HG02970 (cell line): Measurements from ENCODE around the gene SLC23A2.

Source experiments
- ATAC-seq: cut with Tn5 transposase; IDR thresholded peaks from one replicate; pipeline ENCODE4 v1.9.1; 2021; ENCODE audit warnings: mild to moderate bottlenecking, moderate library complexity, moderate number of reproducible peaks; ENCODE audit not compliant: unreplicated experiment, low FRiP score

Gene SLC23A2

DNA sequence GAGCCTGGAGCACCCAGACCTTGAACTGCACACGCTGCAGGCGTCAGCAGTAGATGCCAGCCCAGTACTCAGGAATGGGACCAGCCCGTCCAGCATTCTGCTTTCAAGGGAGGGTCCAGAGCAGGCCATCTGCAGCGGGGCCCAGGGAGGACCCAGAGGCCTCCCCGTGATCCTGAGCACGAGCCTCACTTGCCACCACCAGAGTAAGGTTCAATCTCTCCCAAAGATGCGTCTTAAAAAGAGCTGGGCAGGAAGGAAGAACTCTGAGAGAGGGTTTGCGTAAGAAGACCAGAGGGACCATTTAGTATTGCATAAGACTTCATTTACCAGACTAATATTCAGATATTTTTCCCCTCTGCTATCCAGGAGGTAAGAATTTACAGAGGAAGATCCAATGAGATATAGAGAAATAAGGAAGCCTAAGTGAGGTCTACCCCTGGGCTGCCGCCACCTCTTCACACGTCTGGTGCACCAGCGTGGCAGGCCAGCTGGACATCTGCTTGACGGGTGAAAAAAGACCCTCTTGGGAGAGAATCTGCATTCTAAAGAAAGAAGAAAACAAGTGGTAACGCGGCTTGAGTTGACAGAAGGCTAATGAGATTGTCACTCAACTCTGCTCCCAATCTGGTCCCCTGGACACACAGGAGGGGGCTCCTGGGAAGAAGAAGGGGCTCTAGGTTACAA is 172.3 kb downstream of the SLC23A2 start:
- no peak for ATAC-seq

DNA sequence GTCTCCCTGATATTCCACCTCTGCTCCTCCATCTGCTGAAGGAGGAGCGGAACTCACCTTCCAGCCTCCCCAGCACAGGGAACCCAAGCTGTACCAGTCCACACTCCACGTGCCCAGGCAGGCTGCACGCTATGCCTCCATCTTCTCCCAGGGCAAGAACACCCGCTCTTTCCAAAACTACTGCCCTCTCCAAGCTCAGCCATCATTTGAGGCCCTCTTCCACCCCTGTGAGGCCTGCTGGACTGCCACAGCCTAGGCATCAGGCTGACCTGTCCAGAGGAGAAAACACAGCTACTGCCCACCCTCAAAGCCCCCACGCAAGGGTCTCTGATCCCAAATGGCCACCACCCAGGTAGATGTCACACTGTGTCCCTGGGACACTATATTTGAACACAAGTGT is 179.7 kb downstream of the SLC23A2 start:
- no peak for ATAC-seq

DNA sequence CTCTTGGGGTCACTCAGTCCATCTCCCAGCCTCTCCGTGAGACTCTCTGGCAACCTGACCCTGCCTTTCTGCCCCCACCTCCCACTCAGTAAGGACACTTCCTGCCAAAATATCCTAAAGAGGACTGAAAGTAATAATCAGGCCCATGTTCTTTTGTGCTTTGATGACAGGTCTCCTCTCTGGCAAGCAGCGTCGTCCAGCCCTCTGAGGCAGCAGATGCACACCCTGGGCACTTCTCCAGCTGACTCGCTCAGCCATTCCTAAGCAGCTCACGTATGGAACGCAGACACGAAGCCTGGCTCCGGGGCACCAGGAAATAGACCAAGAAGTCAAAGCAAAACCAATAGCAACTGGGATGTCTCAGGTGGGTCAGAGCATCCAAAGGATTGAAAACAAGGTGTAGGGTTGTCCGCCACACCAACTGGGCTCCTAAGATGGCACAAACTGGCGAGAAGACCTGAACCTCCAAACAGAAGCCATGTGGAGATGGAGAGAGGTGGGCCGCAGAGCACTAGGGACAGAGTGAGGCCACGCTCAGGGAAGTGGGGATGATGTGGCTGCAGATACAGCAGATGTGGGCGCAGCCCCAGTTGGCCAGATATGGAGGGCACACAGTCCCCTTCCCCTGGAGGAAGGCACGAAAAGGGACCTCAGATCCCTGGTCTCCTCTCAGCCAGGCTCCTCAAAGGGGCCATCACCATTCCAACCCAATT is 180.3 kb downstream of the SLC23A2 start:
- ATAC-seq = no peak

DNA sequence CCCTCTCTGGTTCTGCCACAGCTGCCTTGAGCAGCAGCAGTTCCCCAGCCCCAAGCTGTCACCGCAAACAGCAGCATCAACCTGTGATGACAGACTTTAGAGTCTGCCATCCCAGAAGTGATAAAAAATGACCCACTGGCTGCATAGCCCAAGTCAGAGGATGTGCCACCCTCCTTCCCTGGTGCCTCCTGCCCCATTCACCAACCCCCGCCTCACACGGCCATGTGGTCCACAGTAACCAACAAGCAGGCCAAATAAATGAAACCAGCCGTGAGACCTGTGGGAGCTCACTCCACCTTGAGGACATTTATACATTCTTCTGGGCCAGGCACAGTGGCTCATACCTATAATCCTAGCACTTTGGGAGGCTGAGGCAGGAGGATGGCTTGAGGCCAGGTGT is 181.4 kb downstream of the SLC23A2 start:
- no peak for ATAC-seq

DNA sequence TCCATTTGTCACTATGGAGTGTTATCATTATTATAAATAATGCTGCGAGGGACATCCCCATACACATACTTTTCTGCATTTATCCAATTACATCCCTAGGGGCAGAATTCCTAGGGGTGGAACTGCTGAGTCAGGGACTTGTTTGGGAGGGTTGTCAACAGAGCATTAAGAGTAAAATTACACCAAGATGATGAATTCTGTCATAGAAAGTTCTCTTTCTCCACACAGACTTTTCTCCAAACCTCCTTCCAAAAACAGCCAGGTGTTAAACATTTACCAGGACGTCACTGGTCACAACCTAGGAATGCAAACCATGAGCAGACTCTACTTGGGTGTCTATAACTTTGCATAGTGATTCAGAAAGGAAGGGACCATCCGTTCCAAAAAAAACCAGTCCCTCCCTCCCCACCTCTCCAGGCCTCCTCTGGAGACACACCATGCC is 184.1 kb downstream of the SLC23A2 start:
- no peak for ATAC-seq

DNA sequence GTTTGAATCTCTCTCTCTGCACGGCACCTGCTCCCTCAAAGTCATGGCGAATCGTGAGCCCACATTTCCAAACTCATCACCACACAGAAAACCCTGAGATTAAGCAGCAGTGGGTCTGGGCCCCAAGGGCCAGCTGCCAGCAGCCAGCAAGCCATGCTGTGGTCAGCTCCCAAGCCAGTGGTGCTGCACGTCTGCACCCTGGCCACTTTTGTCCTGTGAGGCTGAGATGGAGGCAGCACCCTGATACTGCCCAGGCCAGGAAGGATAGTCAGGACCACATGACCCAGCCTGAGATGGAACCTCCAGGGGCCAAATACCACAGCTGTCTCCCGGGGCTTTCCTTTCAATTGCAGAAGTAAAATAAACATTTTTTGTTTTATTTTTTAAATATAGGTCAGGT is 185.7 kb downstream of the SLC23A2 start:
- ATAC-seq = no peak

DNA sequence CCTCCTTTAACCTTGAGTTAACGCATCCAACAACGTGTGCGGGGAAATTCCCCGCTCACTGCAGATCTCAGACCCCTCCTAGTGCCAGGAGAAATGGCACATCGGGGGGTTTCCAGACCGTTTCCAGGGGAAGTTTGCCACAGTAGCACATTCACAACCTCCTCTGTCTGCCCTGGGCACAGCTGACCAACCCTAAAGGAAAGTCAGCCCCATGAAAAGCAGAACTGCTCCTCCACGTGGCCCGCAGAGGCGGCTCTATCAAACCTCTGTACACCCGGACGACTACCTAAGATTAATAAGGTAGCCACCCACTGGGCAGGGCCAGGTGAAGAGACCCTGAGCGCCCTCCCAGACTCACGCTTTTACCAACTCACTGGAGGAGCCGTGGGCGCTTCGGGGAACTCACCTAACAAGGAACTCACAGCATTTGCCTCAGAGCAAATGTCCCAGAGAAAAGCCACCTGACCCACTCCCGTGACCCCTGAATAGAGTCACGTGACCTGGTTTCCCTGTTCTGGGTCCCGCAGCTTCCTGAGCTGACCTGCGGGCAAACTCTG is 186.5 kb downstream of the SLC23A2 start:
- ATAC-seq = peak; percentile 53

DNA sequence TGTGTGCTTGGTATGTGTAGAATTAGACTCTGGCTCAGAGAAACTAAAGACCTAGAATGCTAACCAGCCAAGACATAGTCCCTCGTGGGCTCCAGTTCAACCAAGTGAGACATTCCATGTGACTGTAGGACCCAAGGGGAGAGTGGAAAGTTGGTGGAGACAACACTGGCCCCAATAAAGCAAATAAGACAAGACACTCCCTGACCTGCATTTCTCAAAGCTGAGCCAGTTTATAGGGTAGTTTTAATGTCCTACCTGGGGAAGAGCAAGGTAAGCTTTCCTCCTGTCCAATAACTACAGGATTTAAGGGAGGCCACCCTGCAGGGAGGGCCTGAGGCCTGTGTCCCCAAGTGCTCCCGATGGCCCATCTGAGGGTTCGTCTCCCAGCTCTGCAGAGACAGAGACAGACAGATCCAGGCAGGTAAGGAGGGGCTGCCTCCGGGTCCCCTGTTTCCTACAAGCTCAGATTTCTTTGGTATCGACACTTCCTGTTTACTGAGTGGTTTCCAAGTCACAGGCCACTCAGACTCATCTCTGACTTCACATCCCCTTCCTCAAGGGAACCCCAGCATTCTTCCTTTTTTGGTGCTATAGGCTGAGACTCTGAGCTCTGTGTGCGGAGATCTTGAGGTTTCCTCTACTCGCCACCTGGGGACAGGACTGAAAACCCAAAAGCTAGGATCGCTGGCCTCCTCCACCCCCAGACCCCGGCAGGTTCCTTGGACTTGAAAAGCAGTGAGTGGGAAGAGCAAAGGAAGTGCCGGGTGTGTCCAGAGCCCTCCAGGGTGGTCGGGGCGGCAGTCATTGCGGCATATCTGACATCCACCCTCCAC is 187.2 kb downstream of the SLC23A2 start:
- ATAC-seq = peak; percentile 36

DNA sequence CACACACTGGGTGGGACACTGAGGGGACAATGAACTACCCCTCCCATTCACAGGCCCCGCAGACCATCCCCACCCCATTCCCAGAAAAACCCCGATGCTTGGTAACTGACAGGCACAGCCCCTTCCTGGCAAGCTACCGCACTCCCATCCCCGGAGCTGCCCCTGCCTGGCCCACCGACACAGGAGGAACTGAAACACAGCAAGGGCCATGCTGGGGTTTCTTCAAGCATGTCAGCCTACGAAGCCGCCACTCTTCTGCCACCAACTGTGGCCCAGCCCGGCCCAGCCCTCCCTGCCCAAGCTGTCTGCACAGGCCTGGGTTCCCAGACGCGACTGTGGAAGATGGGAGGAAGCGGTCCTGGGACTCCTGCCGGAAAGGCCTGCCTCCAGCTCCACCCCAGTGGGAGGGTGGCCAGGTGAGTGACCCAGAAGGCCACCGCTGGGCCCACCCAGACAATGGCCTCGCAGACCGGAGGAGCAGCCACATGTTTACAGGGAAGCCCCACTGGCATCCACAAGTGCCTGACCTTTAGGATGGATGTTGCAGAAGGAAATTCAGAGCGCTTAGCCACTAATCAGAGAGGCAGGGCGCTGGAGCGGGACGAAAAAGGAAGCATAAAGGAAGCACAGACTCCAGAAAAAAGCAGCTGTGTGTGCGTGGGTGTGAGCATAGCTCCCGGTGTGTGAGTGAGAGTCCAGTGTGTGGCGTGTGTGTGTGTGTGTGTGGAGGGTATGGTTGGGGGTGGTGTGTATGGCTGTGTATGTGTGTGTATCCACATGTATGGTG is 188.0 kb downstream of the SLC23A2 start:
- ATAC-seq = no peak

DNA sequence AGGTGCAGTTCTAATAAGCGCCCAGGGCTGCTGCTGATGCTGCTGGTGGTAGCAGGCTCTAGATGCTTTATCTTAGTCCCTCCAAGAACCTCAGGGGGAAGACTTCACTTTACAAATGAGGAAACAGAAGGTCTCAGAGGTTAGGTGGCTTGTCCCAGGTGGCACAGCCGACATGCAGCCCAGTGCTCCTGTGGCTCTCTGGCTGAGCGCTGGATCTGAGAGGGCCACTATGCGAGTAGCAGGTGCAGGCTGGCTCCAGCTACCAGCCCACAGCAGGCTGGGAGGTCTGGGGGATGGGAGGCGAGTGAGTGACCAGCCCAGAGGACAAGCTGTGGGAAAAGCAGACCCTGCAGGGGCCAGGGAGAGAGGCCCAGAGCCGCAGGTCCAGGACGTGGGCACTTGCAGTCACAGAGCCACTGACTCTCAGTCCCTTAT is 188.7 kb downstream of the SLC23A2 start:
- ATAC-seq = no peak

DNA sequence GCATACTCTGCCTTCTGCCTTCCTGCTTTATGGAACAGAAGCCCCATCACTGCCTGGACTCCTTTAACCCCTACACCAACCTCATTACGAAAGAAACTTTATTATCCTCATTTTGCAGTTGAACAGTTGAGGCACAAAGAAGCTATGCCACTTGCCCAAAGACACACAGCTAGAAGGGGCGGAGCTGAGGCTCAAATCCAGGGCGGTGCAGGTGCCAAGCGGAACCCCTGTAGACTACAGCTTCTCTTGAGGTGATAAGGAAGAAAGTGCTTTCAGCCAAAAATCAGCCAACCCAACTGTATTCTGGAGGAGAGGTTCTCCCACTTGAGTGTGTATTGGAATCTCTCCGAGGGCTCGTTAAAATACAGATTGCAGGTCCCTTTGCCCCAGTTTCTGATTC is 189.1 kb downstream of the SLC23A2 start:
- ATAC-seq = no peak

DNA sequence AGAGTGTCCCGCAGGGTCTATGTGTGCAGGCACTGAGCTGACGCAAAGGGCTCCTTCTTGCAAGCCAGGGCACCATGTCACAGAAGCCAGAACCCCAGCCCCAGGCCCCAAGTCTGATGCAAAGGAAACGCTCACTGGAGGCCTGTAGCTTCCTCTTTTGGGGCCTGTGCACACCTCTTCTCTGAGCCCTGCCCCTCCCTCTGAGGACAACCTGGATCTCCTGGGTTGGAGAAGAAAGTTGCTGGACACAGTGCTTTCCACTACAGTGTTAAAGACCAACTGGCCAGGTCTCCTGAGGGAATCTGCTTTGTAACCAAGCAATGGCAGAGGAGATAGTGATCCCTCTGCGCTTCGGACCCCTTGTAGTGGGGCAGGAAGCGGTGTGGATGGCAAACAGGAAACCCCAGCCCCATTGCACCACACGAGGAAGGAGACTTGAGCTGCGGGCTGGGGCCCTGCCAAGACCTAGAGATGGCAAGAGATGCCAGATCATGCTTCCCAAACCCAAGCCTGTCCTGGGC is 189.6 kb downstream of the SLC23A2 start:
- ATAC-seq = no peak

DNA sequence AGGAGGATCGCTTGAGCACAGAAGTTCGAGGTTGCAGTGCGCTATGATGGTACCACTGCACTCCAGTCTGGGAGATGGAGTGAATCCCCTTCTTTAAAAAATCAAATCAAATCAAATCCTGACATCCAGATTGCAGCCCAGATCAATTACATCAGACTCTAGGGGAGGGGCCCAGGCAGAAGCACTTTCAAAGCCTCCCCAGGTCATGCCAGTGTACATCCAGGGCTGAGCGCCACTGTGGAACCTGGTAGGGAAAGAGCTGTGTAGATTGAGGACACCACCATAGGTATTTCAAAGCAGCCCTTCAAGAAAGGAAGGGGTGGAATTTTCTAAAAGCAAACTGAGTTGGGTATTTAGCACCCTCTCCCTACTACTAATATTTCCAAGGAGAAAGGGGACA is 190.1 kb downstream of the SLC23A2 start:
- no peak for ATAC-seq

DNA sequence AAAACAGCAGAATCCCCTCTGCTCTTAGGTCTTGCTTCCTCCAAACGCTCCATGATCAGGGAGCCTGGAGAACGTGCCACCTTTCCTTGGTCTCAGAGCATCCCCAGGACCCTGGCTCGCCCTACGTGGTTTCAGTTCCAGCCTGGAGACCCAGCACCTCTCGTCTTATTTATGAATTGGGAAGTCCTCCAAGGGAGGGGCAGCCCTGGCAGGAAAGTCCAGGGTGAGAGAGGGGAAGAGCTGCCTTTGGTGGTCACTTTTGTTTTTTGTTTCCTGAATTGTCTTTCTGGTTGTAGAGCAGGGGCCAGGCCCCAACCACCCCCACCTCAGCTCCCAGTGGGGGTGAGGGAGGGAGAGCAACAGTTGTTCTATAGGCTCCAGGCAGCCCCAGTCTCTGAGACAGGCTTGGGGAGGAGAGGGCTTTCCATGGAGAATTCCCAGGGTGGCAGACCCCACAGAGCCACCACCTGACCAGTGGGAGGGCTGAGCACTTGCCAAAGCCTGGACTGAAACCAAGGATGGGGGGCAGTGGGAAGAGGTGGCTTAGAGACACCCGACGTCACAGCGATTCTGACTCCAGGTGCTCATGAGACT is 190.8 kb downstream of the SLC23A2 start:
- no peak for ATAC-seq

DNA sequence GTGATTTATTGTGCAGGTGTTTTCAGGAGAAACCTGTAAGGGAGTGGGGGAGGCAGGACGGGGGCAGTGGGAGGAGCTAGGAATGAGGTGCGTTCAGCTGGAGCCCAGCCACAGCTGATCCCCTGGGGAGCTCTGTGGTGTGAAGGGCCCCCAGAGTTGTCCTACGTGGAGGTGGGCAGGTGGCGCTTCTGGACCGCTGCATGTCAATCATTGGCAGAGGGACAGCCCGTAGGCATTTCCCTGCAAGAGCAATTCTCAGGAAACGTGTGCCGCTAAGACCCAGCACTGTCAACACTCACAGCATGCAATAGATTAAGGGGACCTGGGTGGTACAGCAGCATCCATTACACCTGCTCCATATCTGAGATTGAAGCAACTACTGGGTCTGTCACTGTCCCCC is 191.6 kb downstream of the SLC23A2 start:
- ATAC-seq = no peak

DNA sequence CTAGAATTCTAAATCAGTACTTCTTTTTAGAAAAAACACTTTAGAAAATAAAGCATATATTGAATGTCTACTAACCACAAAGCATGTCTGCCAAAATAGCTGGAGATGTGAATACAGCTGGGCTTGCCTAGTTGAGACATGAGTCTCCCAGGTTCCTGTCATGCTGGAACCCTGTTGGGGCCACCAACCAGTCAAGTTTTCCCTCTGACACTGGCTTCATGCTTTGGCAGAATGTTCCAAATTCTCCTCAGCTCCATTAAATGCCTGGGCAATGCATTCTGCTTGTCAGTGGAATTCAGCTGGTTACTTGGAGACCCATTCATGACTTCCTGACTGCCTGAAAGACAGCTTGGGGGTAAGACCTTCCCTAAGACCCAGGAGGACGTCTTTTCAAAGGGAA is 192.4 kb downstream of the SLC23A2 start:
- no peak for ATAC-seq

DNA sequence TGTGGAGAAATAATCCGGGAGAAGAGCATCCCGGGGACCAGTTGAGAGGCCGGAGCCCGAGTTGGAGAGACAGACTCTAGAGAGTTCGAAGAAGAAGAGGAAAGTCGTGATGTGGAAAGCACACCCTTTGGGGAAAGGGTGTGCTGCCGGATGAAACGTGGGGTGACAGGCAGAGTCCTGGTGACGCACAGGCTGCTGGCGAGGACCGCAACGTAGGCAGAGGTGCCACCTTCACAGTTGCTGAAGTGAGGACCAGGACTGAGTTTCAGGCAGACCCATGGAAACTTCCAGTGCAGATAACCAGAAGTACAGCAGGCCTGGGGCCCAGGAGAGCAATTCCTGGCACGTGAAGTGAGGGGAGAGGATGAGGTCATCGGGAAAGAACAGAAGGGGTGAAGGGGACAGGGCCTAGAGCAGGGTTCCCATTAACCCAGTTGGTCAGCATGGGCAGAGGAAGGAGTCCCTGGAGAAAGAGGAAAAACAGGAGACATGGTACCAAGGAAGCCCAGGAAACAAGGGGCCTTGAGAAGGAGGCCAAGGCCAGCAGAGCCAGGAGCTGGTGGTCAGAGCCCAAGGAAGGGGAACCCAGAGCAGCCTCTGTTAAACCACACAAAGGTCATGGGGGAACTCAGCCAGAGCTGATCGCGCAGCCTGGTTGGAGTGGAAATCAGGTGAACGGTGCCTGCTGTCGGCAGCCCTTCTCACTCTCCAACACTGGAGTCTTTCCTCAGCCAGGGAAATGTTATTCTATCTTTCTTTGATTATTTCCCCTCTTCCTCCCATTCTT is 195.5 kb downstream of the SLC23A2 start:
- ATAC-seq = no peak

DNA sequence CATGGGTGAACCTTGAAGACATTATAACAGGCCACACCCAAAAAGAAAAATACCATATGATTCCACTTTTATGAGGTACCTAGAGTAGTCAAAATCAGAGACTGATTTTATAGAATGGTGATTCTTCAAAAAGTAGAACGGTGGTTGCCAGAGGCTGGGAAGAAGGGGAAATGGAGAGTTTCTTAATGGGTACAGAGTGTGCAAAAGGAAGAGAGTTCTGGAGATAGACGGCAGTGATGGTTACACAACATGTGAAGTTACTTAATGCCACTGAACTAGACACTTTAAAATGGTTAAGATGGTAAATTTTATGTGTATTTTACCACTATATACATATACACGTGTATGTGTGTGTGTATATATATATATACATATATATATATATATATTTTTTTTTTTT is 198.8 kb downstream of the SLC23A2 start:
- ATAC-seq = no peak
